HG03095 (cell line): ENCODE measurements around the gene SHC2.

ENCODE experiments used
- ATAC-seq: cut with Tn5 transposase; IDR thresholded peaks from one replicate; pipeline ENCODE4 v1.9.1; 2021; ENCODE audit warnings: moderate library complexity; ENCODE audit not compliant: unreplicated experiment

SHC2 gene

DNA sequence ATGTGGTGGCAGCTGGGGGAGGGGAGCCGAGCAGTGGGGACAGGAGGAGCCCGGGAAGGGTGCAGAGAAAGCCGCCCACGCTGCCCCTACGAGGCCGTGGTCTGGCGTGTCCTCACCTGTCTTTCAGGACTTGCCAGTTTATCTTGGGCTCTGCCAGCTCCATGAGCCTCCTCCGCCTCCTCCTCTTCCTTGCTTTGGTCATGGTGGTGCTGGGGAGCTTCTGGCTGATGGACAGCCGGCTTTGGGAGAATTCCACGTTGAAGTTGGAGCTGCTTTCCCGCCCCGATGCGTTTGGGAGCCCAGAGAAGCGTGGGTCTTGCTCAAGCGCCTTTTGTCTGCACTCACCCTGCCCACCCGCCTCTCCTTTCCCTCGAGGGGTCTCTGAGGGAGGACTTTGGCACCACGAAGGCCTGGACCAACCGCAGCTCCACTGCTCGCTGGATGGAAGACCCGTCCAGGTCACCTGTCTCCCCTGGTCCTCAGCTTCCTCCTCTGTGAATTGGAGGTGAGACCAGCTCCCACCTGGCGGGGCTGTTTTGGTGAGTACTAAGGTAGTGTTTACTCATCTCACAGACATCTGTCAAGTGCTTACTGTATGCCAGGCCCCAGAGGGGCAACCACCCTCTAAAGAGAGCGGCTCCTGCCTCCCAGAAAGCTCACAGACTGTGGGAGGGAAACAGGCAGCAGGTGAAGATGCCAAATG lies 86.5 kb downstream of the SHC2 start:
- no peak for ATAC-seq

DNA sequence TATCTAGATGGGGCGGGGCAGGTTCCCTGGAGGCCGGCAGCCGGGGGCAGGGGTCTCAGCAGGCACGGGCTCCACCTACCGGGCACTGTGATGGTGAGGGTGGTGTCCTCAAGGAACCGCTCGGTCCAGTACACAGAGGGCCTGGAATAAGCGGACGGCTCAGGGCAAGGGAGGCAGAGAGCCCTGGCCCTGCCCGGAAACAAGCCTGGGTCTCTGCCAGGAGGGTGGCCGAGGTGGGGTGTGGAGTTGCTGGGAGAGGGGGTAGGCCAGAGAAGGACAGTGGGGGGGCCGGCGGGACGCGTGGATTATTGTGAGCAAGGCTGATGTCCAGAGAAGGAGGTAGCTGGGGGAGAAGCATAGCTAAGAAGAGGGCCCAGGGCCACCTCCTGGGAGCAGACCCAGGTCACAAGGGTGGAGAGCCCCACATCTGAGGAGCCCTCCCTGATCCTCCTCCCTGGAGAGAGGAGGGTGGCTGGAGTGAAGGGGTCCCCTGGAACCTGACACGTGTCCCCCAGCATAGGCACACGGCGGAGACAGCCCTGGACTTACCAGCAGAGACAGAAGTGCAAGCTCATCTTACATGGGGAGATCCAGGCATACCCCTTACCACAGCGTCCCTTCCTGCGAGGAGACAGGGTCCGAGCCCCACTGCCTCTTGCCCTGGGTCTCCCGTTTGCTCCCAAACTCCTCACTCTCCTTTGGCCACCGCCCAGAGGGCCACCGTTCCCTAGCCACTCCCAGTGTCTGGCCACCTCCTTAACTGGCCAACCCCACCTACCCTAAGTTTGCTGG lies 87.2 kb downstream of the SHC2 start:
- no peak for ATAC-seq

DNA sequence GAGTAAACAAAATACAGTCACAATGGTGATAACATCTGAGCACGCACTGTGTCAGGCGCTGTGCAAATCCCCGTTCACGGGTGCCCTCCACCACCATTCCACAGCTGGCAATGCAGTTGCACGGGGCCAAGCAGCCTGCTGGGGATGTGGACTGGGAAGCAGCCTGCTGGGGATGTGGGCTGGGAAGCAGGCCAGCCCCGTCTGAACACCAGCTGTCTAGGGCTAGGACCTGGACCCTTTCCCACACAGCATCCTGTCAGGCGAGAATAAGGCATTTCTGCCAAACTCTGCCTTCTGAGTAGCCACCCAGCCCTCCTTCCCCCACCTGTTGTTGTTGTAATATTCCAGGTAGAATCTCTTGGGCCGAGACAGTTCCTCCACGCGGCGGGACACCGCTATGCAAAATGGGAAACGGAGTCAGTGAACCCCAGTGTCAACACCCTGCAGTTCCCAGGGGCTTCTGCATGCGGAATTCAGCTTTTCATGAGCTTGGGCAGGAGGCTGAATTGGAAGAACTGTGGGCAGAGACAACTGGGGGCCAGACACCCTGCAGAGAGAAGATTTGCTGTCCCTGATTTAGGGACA lies 88.4 kb downstream of the SHC2 start:
- no peak for ATAC-seq

- no peak for ATAC-seq
These were observed 89.2 kb downstream of the SHC2 start for GRCh38 chr19:371501-372168.

DNA sequence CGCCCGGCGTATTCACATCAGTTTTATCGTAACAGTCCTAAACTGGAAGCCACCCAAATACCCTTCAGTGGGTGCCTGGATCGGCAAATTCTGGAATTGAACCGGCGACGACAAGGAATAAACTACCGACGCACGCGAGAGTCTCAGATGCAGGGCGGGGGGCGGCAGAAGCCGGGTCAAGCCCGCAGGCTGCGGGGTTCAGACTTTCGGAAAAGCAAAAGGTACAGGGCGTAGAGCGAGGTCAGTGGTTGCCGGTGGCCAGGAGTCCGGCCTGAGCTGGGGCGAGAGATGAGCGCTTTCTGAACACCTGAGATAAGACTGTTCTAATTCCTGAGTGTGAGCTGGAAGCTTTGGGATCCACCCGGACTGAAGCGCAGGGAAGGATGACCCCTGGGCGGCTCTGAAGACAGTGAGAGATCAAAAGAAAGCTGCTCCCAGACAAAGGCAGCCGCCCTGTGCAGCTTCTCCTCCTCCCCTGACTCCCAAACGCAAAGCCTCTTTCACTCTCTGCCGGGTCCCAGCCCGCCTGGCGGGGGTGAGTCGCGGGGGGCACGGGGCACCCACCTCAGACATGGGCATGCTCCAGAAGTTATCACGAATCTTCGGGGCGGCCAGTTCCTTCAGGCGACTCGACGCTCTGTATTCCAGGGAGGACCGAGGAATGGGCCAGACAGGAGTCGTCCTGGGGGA lies 90.0 kb downstream of the SHC2 start:
- ATAC-seq: no peak

GRCh38 chr19:369876-370275 lies 91.0 kb downstream of the SHC2 start:
- no peak for ATAC-seq

- ATAC-seq: no peak
These were observed 91.6 kb downstream of the SHC2 start for GRCh38 chr19:369256-369655.

DNA sequence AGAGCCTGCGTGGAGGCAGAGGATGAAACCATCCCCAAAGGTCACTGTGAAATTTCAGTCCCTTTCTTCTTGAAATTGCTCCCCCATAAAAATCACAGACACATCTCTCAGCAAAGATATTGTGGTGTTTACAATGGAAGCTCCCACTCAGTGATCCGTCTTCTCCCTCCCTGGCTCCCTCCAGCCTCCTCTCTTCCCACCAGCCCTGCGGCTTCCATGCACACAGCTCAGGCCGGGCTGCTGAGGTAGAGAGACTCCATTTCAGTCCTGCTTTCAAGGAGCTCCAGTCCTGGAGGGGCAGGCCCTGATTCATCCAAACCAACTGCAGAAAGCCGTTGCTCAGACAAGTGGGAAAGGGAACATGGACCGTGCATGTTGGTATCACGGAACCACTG lies 92.2 kb downstream of the SHC2 start:
- ATAC-seq: no peak

DNA sequence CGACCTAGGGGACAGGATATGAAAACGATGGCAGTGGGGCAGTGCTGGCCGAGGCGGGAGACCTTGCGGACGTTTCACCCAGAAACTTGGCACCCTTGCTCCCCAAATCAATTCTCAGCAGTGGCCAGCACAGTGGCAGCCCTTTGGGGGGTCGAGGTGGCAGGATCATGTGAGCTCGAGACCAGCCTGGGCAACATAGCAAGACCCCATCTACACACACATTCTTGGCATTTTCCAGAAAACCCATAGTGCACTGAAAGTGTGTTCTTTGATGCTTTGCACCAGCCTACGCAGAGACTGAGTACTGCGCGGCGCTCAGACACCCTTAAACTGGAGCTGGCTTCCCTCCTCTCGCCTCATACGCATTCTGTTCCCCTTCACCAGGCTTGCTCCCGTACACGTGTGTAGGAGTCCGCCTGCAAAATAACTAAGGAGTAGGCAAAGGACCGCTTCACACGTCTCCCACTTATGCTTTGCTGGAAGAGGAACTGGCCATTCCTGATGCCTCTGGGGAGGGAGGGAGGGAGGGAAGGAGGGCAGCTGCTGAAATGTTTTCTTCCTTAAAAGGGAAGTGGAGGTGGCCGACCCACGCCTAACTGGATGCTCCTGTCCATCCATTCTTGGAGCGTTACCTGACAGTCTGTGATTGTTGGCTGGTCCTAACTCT lies 92.7 kb downstream of the SHC2 start:
- no peak for ATAC-seq

DNA sequence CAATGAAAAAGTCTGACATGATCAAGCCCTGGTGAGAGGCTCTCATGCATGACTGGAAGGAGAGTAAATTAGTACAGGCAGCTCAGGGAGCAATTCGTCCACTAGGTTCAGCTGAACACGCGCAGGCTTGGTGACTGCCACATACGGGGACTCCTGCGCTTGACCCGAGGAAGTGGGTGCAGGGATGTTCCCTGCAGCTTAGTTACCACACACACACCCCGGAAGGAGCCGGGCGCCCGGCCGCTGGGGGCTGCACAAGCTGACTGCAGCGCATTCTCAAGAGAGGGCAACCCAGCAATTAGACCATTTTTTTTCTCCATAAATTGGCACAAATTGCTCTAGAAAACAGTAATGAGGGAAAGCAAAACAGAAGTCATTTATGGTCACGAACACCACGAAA lies 93.3 kb downstream of the SHC2 start:
- ATAC-seq: no peak

- ATAC-seq: no peak
These were observed 93.9 kb downstream of the SHC2 start for GRCh38 chr19:366951-367350.
